CD4-positive, alpha-beta T cell treated with Interferon gamma for 1 hour (primary cell): ENCODE measurements around the gene RCN1.
"Not testable (repeated sequence)": the region's sequence is repeated elsewhere in the genome, so short reads cannot be mapped to it uniquely, and the experiment has no call there.

Experiments
- DNase-seq: peaks from one replicate; pipeline ENCODE4 v3.0.0-alpha.2; 2020

The RCN1 gene

GRCh38 chr11:32090545-32091370 lies at the start of gene RCN1:
RCN1 (plus strand) TSS chr11:32091074; CDS start chr11:32091197, 123 bp downstream.
- peak; percentile 25 for DNase-seq

- no peak for DNase-seq
Observed at GRCh38 chr11:32043737-32044136, 47.1 kb upstream of the RCN1 start.

- DNase-seq: no peak
Observed at GRCh38 chr11:32044158-32044863, 46.6 kb upstream of the RCN1 start.

GRCh38 chr11:32045456-32045855 lies 45.4 kb upstream of the RCN1 start:
- DNase-seq: no peak

GRCh38 chr11:32050264-32050663 lies 40.6 kb upstream of the RCN1 start:
- DNase-seq: no peak

- peak; percentile 17 for DNase-seq
Observed at GRCh38 chr11:32052215-32052614, 38.7 kb upstream of the RCN1 start.

- DNase-seq: no peak
Observed at GRCh38 chr11:32053151-32053888, 37.6 kb upstream of the RCN1 start.

GRCh38 chr11:32055861-32056260 lies 35.0 kb upstream of the RCN1 start:
- no peak for DNase-seq

- DNase-seq: no peak
Observed at GRCh38 chr11:32056438-32056837, 34.4 kb upstream of the RCN1 start.

- DNase-seq: no peak
Observed at GRCh38 chr11:32059686-32060462, 31.0 kb upstream of the RCN1 start.

GRCh38 chr11:32062540-32062939 lies 28.3 kb upstream of the RCN1 start:
- DNase-seq: no peak

GRCh38 chr11:32063031-32063430 lies 27.8 kb upstream of the RCN1 start:
- not testable (repeated sequence) for DNase-seq

GRCh38 chr11:32065865-32066629 lies 24.8 kb upstream of the RCN1 start:
- no peak for DNase-seq

- no peak for DNase-seq
Observed at GRCh38 chr11:32068134-32068870, 22.6 kb upstream of the RCN1 start.

GRCh38 chr11:32069361-32070058 lies 21.4 kb upstream of the RCN1 start:
- no peak for DNase-seq

GRCh38 chr11:32070692-32071091 lies 20.2 kb upstream of the RCN1 start:
- DNase-seq: no peak

- DNase-seq: no peak
Observed at GRCh38 chr11:32071811-32072210, 19.1 kb upstream of the RCN1 start.

- DNase-seq: no peak
Observed at GRCh38 chr11:32072872-32073643, 17.8 kb upstream of the RCN1 start.

- DNase-seq: no peak
Observed at GRCh38 chr11:32073644-32074026, 17.2 kb upstream of the RCN1 start.

- DNase-seq: no peak
Observed at GRCh38 chr11:32079553-32079952, 11.3 kb upstream of the RCN1 start.
